ENCODE data around the gene HTATIP2. TPM values are rescaled to one million over a fixed set of nuclear protein-coding genes. Genes with fewer than 3 reads are reported as not detected.

The HTATIP2 gene
- total RNA-seq, 2 experiments from 2014 or later = 78.3 to 80.7 TPM

DNA sequence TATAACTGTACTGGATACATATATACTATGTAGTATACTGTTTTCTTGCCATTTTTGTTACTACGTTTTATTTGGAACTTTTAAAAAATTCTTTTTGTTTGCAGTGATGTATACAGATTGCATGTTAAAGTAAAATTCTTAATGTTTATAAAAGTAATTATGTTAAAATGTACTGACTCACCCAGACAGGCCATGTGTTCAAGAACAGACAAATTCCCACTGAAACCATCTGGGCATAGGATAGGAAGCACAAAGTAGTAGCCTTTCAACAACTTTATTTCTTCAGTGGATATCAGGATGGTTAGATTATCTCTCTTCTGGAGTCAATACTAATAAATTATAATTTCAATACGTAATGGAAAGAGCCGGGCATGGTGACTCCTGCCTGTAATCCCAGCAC lies 43.8 kb downstream of the HTATIP2 start:
- Mint-ChIP-seq H3K4me3 (no peak overlapping the region), H3K36me3 (ENCODE audit: low read depth) (peaks cover 43% of the 10 kb centered on the region), H3K27ac (no peak overlapping the region), H3K9me3 (no peaks in the 10 kb centered on the region), H3K4me1 (ENCODE audit: low read depth) (no peaks in the 10 kb centered on the region), H3K27me3 (ENCODE audit: low read depth) (no peaks in the 10 kb centered on the region)
- no peak for DNase-seq
- CTCF ChIA-PET = no interaction called here
- intact Hi-C loops (cut with micrococcal nuclease) = no loop called here

DNA sequence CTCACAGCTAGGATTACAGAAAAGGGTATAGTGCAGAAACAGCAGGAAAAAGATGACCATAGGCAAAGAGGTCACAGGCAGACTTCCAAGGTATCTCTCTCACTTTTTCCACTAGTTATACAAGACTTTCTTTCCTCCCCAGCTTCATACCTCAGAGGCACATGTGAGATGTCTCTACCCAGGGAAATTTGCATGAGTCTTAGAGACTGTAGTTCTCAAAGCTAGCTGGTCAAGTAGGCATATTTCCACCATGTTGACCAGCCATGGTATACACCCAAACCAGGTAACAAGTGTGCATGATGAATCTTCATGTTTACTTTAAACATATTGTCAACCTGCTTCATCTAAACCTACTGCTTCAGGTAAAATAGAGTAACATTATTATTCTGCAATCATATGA lies 51.9 kb downstream of the HTATIP2 start:
- H3K4me1 Mint-ChIP-seq (ENCODE audit: low read depth) = peaks cover 8% of the 10 kb centered on the region
- no peaks in the 10 kb centered on the region for H3K9me3 Mint-ChIP-seq
- no peak overlapping the region for H3K27ac Mint-ChIP-seq
- H3K27me3 Mint-ChIP-seq (ENCODE audit: low read depth) = no peaks in the 10 kb centered on the region
- CTCF ChIA-PET = interaction anchor here (0.5 kb wide), 1 partner anchor 25 kb away, joined by 4 read pairs; no protein-coding TSS in a partner anchor
- H3K4me3 Mint-ChIP-seq = no peak overlapping the region
- DNase-seq = no peak
- intact Hi-C loops (cut with micrococcal nuclease) = no loop called here
- H3K36me3 Mint-ChIP-seq (ENCODE audit: low read depth) = peaks cover 53% of the 10 kb centered on the region

DNA sequence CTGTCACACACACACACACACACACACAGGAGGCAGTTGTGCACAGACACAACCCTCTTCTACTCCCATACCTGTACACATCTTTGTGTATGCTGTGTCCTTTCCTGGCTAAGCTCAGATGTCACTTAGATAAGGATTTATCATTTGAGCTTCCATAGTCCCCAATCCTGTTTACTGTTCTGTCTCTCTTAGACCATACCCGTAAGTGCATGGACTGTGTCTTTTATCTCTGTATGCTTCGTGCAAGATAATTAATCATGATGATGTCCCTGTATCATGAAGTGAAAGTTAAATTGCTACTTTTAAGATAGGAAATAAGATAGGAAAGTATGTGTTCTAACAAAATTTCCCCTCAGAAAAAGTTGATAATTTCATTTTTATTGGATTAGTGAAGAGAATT lies 54.3 kb downstream of the HTATIP2 start:
- Mint-ChIP-seq H3K27me3 (ENCODE audit: low read depth) (no peaks in the 10 kb centered on the region), H3K4me3 (no peak overlapping the region), H3K36me3 (ENCODE audit: low read depth) (peaks cover 55% of the 10 kb centered on the region), H3K9me3 (no peaks in the 10 kb centered on the region), H3K4me1 (ENCODE audit: low read depth) (peaks cover 22% of the 10 kb centered on the region), H3K27ac (no peak overlapping the region)
- CTCF ChIA-PET = no interaction called here
- DNase-seq = no peak
- intact Hi-C loops (cut with micrococcal nuclease) = no loop called here

DNA sequence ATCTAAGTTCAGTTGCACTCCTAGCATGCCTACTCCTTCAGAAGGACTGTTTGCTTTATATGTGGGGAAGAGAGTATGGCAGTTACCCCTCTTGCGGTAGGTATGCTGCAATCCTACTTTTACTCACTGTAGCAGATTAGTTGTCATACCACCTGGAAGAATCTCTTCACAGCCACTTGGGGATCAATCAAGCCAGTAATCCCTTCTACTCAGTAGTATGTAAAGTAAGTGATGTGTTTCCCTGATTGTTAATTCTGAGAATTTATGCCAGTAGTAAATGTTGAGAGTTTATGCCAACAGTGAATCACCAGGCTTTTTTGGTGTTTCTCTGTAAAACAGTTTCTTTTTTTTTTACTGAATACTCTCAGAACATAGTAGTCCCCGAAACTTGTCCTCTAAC lies 58.4 kb downstream of the HTATIP2 start:
- intact Hi-C loops (cut with micrococcal nuclease) = loop anchor here (2.0 kb wide), 1 partner anchor 33 kb away; no protein-coding TSS in a partner anchor
- Mint-ChIP-seq H3K9me3 (no peaks in the 10 kb centered on the region), H3K27me3 (ENCODE audit: low read depth) (no peaks in the 10 kb centered on the region), H3K4me3 (no peak overlapping the region), H3K27ac (peak overlapping the region; percentile 61), H3K4me1 (ENCODE audit: low read depth) (peaks cover 17% of the 10 kb centered on the region), H3K36me3 (ENCODE audit: low read depth) (peaks cover 46% of the 10 kb centered on the region)
- DNase-seq = no peak
- CTCF ChIA-PET = interaction anchor here (0.8 kb wide), 1 partner anchor 25 kb away, joined by 4 read pairs; no protein-coding TSS in a partner anchor

DNA sequence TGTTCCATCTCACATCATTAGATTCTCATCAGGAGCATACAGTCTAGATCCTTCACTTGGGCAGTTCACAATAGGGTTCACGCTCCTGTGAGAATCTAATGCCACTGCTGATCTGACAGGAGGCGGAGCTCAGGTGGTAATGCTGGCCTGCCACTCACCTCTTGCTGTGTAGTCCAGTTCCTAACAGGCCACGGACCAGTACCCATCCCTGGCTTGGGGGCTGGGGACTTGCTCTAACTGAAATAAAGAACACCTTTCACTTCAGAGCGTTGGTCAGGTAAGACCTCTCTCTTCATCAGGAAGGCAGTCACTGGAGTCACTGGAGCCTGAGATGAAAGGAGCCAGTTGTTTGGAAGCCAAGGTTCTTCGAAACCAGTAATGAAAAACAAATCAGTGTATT lies 65.7 kb downstream of the HTATIP2 start:
- Mint-ChIP-seq H3K36me3 (ENCODE audit: low read depth) (peaks cover 37% of the 10 kb centered on the region), H3K27ac (no peak overlapping the region)
- CTCF ChIA-PET = interaction anchor here (0.6 kb wide), 1 partner anchor 28 kb away, joined by 3 read pairs; no protein-coding TSS in a partner anchor

More for the DNA sequence above, 65.7 kb downstream of the HTATIP2 start:
- DNase-seq = no peak
- intact Hi-C loops (cut with micrococcal nuclease) = no loop called here
- Mint-ChIP-seq H3K4me1 (ENCODE audit: low read depth) (no peaks in the 10 kb centered on the region), H3K4me3 (no peak overlapping the region), H3K9me3 (no peaks in the 10 kb centered on the region), H3K27me3 (ENCODE audit: low read depth) (no peaks in the 10 kb centered on the region)

Other genes starting within 250 kb of the HTATIP2 start
- not detected for gene DBX1, start 203.2 kb upstream of the HTATIP2 start, total RNA-seq
- 10 to 100 TPM; 31.0 to 33.2 TPM for gene PRMT3, start 24.0 kb downstream of the HTATIP2 start, total RNA-seq
- not detected for gene SLC6A5, start 235.9 kb downstream of the HTATIP2 start, total RNA-seq